Hepatocyte (in vitro differentiated cells): ENCODE measurements around the gene RNU6-9. TPM values are rescaled to one million over a fixed set of nuclear protein-coding genes. Genes with fewer than 3 reads are reported as not detected.

Experiments used
- DNase-seq: peaks from one replicate; pipeline ENCODE4 v3.0.0-alpha.2; 2016; ENCODE audit warnings: low spot score
- H2AFZ ChIP-seq: fragments of 200-600 bp; sonication (generic); 2 replicates; pipeline ENCODE4 v1.6.0; 2016; ENCODE audit warnings: antibody characterized with exemption, mild to moderate bottlenecking
- H3K27ac ChIP-seq: fragments of 200-600 bp; sonication (generic); 2 replicates; pipeline ENCODE4 v1.5.1; 2016; ENCODE audit warnings: mild to moderate bottlenecking
- H3K27me3 ChIP-seq: fragments of 200-600 bp; sonication (generic); 2 replicates; pipeline ENCODE4 v1.6.1; 2016
- H3K36me3 ChIP-seq: fragments of 200-600 bp; sonication (generic); replicated peaks from 2 replicates; pipeline ENCODE4 v1.5.1; 2016; ENCODE audit warnings: low read depth; ENCODE audit not compliant: insufficient read depth
- H3K4me1 ChIP-seq: fragments of 200-600 bp; sonication (generic); 2 replicates; pipeline ENCODE4 v1.5.1; 2016; ENCODE audit warnings: mild to moderate bottlenecking, moderate library complexity; ENCODE audit not compliant: insufficient read depth
- H3K4me2 ChIP-seq: fragments of 200-600 bp; sonication (generic); 2 replicates; pipeline ENCODE4 v1.6.0; 2016
- H3K4me3 ChIP-seq: fragments of 200-600 bp; sonication (generic); 2 replicates; pipeline ENCODE4 v1.5.1; 2016; ENCODE audit warnings: mild to moderate bottlenecking
- H3K79me2 ChIP-seq: fragments of 200-600 bp; sonication (generic); 2 replicates; pipeline ENCODE4 v1.6.0; 2017; ENCODE audit warnings: mild to moderate bottlenecking
- H3K9me2 ChIP-seq: fragments of 200-600 bp; sonication (generic); replicated peaks from 2 replicates; pipeline ENCODE4 v1.6.0; 2017; ENCODE audit warnings: mild to moderate bottlenecking; ENCODE audit not compliant: insufficient read depth
- H3K9me3 ChIP-seq: fragments of 200-600 bp; sonication (generic); 2 replicates; pipeline ENCODE4 v1.5.1; 2016; ENCODE audit warnings: low read depth, mild to moderate bottlenecking
- H4K20me1 ChIP-seq: fragments of 200-600 bp; sonication (generic); 2 replicates; pipeline ENCODE4 v1.6.0; 2016; ENCODE audit warnings: mild to moderate bottlenecking; ENCODE audit not compliant: insufficient read depth, poor library complexity, severe bottlenecking
- EZH2 ChIP-seq: fragments of 200-600 bp; sonication (generic); IDR thresholded peaks from 2 replicates; pipeline ENCODE4 v1.6.1; 2016; ENCODE audit warnings: antibody characterized with exemption, mild to moderate bottlenecking, borderline replicate concordance
- EZH2phosphoT487 ChIP-seq: fragments of 200-600 bp; sonication (generic); IDR thresholded peaks from one replicate; pipeline ENCODE4 v1.6.1; 2018; ENCODE audit warnings: antibody characterized with exemption, mild to moderate bottlenecking, low read depth, moderate library complexity; ENCODE audit not compliant: unreplicated experiment, severe bottlenecking
- WGBS: methylation state at CpG from one replicate; pipeline ENCODE4 v1.1.6; 2016; ENCODE audit warnings: low lambda C conversion rate; ENCODE audit errors: missing lambda C conversion rate; 5-methylcytosine and 5-hydroxymethylcytosine counted together
- polyA plus RNA-seq: library from polyadenylated mRNA; unstranded; fragments of >200 nt; fragmentation: Nextera tagmentation; extraction: Ambion mirVana; gene quantifications from 2 replicates; pipeline ENCODE4 v1.2.1, GENCODE V29; 2016
- total RNA-seq: library from RNA; depleted of rRNA; stranded (reverse); fragments of >200 nt; gene quantifications from 2 replicates; pipeline ENCODE4 v1.2.3, GENCODE V29; 2014
- TF ChIP-seq, protein P1 (sequence below): fragments of 200-600 bp; sonication (generic); IDR thresholded peaks from 2 replicates; pipeline ENCODE4 v1.5.1; 2016; ENCODE audit warnings: antibody characterized with exemption, mild to moderate bottlenecking; ENCODE audit not compliant: poor library complexity

RNU6-9 gene
- total and polyA plus RNA-seq, 2 experiments from 2014 or later, result not detected

DNA sequence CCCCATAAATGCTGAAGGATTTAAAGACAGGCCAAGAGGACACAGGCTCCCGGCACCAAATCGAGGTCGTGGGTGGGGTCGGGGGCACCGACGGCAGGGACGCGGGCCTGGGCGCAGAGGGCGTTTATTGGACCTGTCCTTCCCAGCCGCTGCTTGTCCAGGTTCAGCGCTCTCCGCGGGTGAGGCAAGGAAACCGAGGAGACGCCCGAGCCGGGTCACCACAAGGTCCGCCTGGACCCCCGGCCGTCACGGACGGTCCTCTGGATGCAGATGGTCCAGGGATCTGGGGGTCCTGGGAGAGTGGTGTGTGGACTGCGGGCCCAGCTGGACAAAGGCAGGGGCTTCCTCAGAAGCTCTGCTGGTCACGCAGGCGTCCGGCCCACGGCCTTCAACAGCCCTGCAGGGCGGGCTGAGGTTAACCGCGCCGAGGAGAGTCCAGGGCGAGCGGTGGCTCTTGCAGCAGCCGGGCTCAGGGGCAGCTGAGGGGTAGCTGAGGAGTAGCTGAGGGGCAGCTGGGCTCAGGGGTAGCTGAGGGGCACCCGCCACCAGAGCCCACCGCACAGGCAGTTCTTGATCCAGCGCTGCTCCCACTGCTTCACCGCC is 25.3 kb upstream of the RNU6-9 start:
- no peak overlapping the region for H3K4me3 ChIP-seq
- no peak overlapping the region for H2AFZ ChIP-seq
- H3K9me3 ChIP-seq, result no peaks in the 10 kb centered on the region
- no peak overlapping the region for H3K4me2 ChIP-seq
- no peaks in the 10 kb centered on the region for H4K20me1 ChIP-seq
- WGBS, result 97% methylated on average over 34 of the region's 39 CpGs
- no peaks in the 10 kb centered on the region for H3K27me3 ChIP-seq
- TF ChIP-seq EZH2phosphoT487 (no peak), EZH2 (no peak)
- TF ChIP-seq, protein P1, sequence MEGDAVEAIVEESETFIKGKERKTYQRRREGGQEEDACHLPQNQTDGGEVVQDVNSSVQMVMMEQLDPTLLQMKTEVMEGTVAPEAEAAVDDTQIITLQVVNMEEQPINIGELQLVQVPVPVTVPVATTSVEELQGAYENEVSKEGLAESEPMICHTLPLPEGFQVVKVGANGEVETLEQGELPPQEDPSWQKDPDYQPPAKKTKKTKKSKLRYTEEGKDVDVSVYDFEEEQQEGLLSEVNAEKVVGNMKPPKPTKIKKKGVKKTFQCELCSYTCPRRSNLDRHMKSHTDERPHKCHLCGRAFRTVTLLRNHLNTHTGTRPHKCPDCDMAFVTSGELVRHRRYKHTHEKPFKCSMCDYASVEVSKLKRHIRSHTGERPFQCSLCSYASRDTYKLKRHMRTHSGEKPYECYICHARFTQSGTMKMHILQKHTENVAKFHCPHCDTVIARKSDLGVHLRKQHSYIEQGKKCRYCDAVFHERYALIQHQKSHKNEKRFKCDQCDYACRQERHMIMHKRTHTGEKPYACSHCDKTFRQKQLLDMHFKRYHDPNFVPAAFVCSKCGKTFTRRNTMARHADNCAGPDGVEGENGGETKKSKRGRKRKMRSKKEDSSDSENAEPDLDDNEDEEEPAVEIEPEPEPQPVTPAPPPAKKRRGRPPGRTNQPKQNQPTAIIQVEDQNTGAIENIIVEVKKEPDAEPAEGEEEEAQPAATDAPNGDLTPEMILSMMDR, result no peak
- H3K27ac ChIP-seq, result no peak overlapping the region
- no peaks in the 10 kb centered on the region for H3K79me2 ChIP-seq
- no peaks in the 10 kb centered on the region for H3K4me1 ChIP-seq
- no peak for DNase-seq
- no peaks in the 10 kb centered on the region for H3K9me2 ChIP-seq
- H3K36me3 ChIP-seq, result no peaks in the 10 kb centered on the region

- Histone ChIP-seq H3K27ac (peak overlapping the region; percentile 63), H3K79me2 (no peaks in the 10 kb centered on the region), H3K4me3 (no peak overlapping the region), H2AFZ (no peak overlapping the region), H3K4me1 (no peaks in the 10 kb centered on the region), H3K9me2 (no peaks in the 10 kb centered on the region), H3K27me3 (no peaks in the 10 kb centered on the region), H4K20me1 (no peaks in the 10 kb centered on the region), H3K36me3 (no peaks in the 10 kb centered on the region), H3K4me2 (no peak overlapping the region), H3K9me3 (no peaks in the 10 kb centered on the region)
- WGBS, result 98% methylated on average over 26 of the region's 34 CpGs
- TF ChIP-seq, protein P1, result no peak
- TF ChIP-seq EZH2phosphoT487, result no peak
- no peak for TF ChIP-seq EZH2
- DNase-seq, result no peak
Observed at GRCh38 chr19:868458-869244, 24.6 kb upstream of the RNU6-9 start.

DNA sequence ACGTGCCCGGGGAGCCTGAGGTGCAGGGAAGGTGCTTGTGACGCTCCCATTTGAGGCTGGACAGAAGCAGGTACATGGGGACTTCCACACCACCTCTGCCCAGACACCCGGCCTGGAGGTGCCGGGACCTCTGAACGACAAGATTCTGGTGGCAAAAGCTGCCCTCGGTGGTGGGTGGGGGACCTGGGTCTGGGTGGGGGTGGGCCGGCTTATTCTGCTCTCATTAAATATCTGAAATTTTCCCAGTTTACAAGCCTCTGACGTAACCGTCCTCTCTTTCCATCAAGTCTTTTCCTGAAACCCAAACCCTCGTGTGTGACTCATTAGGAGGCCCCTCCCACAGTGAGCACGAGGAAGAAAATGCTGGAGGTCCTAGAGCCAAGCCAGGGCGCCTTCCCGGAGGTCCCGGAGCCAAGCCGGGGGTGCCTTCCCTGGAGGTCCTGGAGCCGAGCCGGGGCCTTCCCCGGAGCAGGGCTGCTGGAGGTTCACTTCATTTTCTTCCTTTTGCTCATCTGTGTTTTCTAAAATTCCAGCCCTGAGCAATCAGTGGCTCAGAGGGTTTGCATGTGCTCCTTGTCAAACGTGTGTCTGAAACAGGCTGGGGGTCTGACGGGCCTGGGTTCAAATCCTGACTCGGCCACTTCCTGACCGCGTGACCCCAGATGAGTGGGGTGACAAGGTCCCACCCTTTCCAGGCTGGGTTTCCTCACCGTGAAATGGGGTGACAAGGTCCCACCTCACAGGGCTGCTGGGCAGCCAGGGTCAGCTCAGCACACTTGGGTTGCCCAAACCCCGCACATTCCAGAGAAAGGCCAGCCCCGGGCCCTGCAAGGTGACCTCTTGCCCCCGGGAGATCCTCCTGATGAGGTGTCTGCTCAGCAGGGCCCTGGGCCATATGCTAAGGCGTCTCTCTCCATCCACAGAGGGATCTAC is 23.8 kb upstream of the RNU6-9 start:
- no peak overlapping the region for H3K4me3 ChIP-seq
- peak; percentile 81 for DNase-seq
- no peak overlapping the region for H3K4me2 ChIP-seq
- H2AFZ ChIP-seq, result no peak overlapping the region
- no peaks in the 10 kb centered on the region for H3K9me2 ChIP-seq
- TF ChIP-seq EZH2, result no peak
- TF ChIP-seq EZH2phosphoT487, result no peak
- TF ChIP-seq, protein P1, result no peak
- no peaks in the 10 kb centered on the region for H3K4me1 ChIP-seq
- H3K79me2 ChIP-seq, result no peaks in the 10 kb centered on the region
- no peaks in the 10 kb centered on the region for H3K36me3 ChIP-seq
- H3K27me3 ChIP-seq, result no peaks in the 10 kb centered on the region
- H4K20me1 ChIP-seq, result no peaks in the 10 kb centered on the region
- 70% methylated on average over 27 of the region's 29 CpGs for WGBS
- H3K27ac ChIP-seq, result peak overlapping the region; percentile 63
- H3K9me3 ChIP-seq, result no peaks in the 10 kb centered on the region
